HG03196 (cell line): ENCODE measurements around the gene ATRNL1.
A peak's percentile ranks its signal among the peaks of the same experiment; 100 is the strongest.

Experiments
- ATAC-seq: cut with Tn5 transposase; IDR thresholded peaks from one replicate; pipeline ENCODE4 v1.9.1; 2021; ENCODE audit not compliant: unreplicated experiment

ATRNL1 gene

GRCh38 chr10:115867305-115867704 is 774.1 kb downstream of the ATRNL1 start:
- no peak for ATAC-seq

- ATAC-seq: no peak
Measured at GRCh38 chr10:115871855-115872254, 778.7 kb downstream of the ATRNL1 start.

- ATAC-seq: no peak
Measured at GRCh38 chr10:115875172-115875571, 782.0 kb downstream of the ATRNL1 start.

GRCh38 chr10:115879372-115880089 is 786.4 kb downstream of the ATRNL1 start:
- peak; percentile 66 for ATAC-seq

- ATAC-seq: no peak
Measured at GRCh38 chr10:115882021-115882420, 788.9 kb downstream of the ATRNL1 start.

- no peak for ATAC-seq
Measured at GRCh38 chr10:115883372-115883771, 790.2 kb downstream of the ATRNL1 start.

- no peak for ATAC-seq
Measured at GRCh38 chr10:115884331-115884730, 791.2 kb downstream of the ATRNL1 start.

GRCh38 chr10:115895166-115895565 is 802.0 kb downstream of the ATRNL1 start:
- ATAC-seq: no peak

GRCh38 chr10:115898242-115898641 is 805.1 kb downstream of the ATRNL1 start:
- ATAC-seq: no peak

GRCh38 chr10:115902596-115902995 is 809.4 kb downstream of the ATRNL1 start:
- no peak for ATAC-seq

- ATAC-seq: no peak
Measured at GRCh38 chr10:115903207-115903606, 810.0 kb downstream of the ATRNL1 start.

GRCh38 chr10:115903845-115904244 is 810.7 kb downstream of the ATRNL1 start:
- ATAC-seq: no peak

GRCh38 chr10:115909037-115909436 is 815.9 kb downstream of the ATRNL1 start:
- no peak for ATAC-seq

- ATAC-seq: no peak
Measured at GRCh38 chr10:115909962-115910731, 817.0 kb downstream of the ATRNL1 start.

GRCh38 chr10:115914475-115914874 is 821.3 kb downstream of the ATRNL1 start:
- no peak for ATAC-seq

GRCh38 chr10:115915429-115915828 is 822.3 kb downstream of the ATRNL1 start:
- no peak for ATAC-seq

- no peak for ATAC-seq
Measured at GRCh38 chr10:115918812-115919211, 825.6 kb downstream of the ATRNL1 start.

- ATAC-seq: no peak
Measured at GRCh38 chr10:115921795-115922194, 828.6 kb downstream of the ATRNL1 start.

GRCh38 chr10:115931309-115931708 is 838.1 kb downstream of the ATRNL1 start:
- ATAC-seq: no peak

- no peak for ATAC-seq
Measured at GRCh38 chr10:115932099-115932498, 838.9 kb downstream of the ATRNL1 start.

GRCh38 chr10:115933098-115933497 is 839.9 kb downstream of the ATRNL1 start:
- no peak for ATAC-seq

GRCh38 chr10:115935731-115936130 is 842.6 kb downstream of the ATRNL1 start:
- ATAC-seq: no peak
